ENCODE data around the gene SIL1. TPM values are rescaled to one million over a fixed set of nuclear protein-coding genes. Genes with fewer than 3 reads are reported as not detected.

Gene SIL1
- total and polyA plus RNA-seq, 2 donors (not counting 1 experiment from before 2014, with no cell fraction given): 66.4 to 85.5 TPM

- DNase-seq (ENCODE audit: low read depth in 2 of 2): no peak
- Histone ChIP-seq H2AFZ (ENCODE audit: low read length) (no peak overlapping the region), H4K20me1 (ENCODE audit: control insufficient read depth, extremely low read depth, insufficient read depth, low read length) (no peaks in the 10 kb centered on the region), H3K4me1 (ENCODE audit: control insufficient read depth, extremely low read depth, insufficient read depth, low read length) (no peaks in the 10 kb centered on the region), H3K4me3 (replicated peaks in 1 of 4; ENCODE audit: control extremely low read depth in 1 of 4, insufficient read depth in 1 of 4, low read depth in 3 of 4, low read length in 4 of 4) (no peak overlapping the region), H3K4me2 (ENCODE audit: extremely low read depth, insufficient read depth, low read length) (no peak overlapping the region), H3K27me3 (ENCODE audit: control insufficient read depth, insufficient read depth, low read length) (no peaks in the 10 kb centered on the region), H3K27ac (ENCODE audit: insufficient read depth, low read length) (no peak overlapping the region), H3K9ac (ENCODE audit: insufficient read depth, low read length) (no peak overlapping the region), H3K9me3 (ENCODE audit: control insufficient read depth, insufficient read depth, low read depth, low read length) (no peaks in the 10 kb centered on the region), H3K36me3 (ENCODE audit: control insufficient read depth, insufficient read depth, low read length) (peaks cover 5% of the 10 kb centered on the region), H3K79me2 (ENCODE audit: control insufficient read depth, insufficient read depth, low read length) (no peaks in the 10 kb centered on the region)
- TF ChIP-seq CTCF (conservative IDR thresholded peaks at IDR 0.05 in 1 of 2, IDR thresholded peaks at IDR 0.05 in 1 of 2; ENCODE audit: low read depth in 1 of 2, low read length in 2 of 2) (no peak), EZH2 (IDR thresholded peaks at IDR 0.05; ENCODE audit: low read length, missing control alignments) (no peak)
These were observed 278.0 kb downstream of the SIL1 start for GRCh38 chr5:138920181-138920580.

- Histone ChIP-seq H3K27ac (ENCODE audit: insufficient read depth, low read length) (no peak overlapping the region), H3K79me2 (ENCODE audit: control insufficient read depth, insufficient read depth, low read length) (no peaks in the 10 kb centered on the region), H3K9me3 (ENCODE audit: control insufficient read depth, insufficient read depth, low read depth, low read length) (no peaks in the 10 kb centered on the region), H3K4me1 (ENCODE audit: control insufficient read depth, extremely low read depth, insufficient read depth, low read length) (no peaks in the 10 kb centered on the region), H4K20me1 (ENCODE audit: control insufficient read depth, extremely low read depth, insufficient read depth, low read length) (no peaks in the 10 kb centered on the region), H3K4me2 (ENCODE audit: extremely low read depth, insufficient read depth, low read length) (no peak overlapping the region), H3K36me3 (ENCODE audit: control insufficient read depth, insufficient read depth, low read length) (peaks cover 2% of the 10 kb centered on the region), H2AFZ (ENCODE audit: low read length) (no peak overlapping the region), H3K4me3 (replicated peaks in 1 of 4; ENCODE audit: control extremely low read depth in 1 of 4, insufficient read depth in 1 of 4, low read depth in 3 of 4, low read length in 4 of 4) (no peak overlapping the region), H3K9ac (ENCODE audit: insufficient read depth, low read length) (no peak overlapping the region), H3K27me3 (ENCODE audit: control insufficient read depth, insufficient read depth, low read length) (no peaks in the 10 kb centered on the region)
- TF ChIP-seq EZH2 (IDR thresholded peaks at IDR 0.05; ENCODE audit: low read length, missing control alignments) (no peak), CTCF (conservative IDR thresholded peaks at IDR 0.05 in 1 of 2, IDR thresholded peaks at IDR 0.05 in 1 of 2; ENCODE audit: low read depth in 1 of 2, low read length in 2 of 2) (no peak)
- no peak for DNase-seq (ENCODE audit: low read depth in 2 of 2)
These were observed 279.5 kb downstream of the SIL1 start for GRCh38 chr5:138918686-138919085.

- Histone ChIP-seq H3K79me2 (ENCODE audit: control insufficient read depth, insufficient read depth, low read length) (no peaks in the 10 kb centered on the region), H3K4me1 (ENCODE audit: control insufficient read depth, extremely low read depth, insufficient read depth, low read length) (no peaks in the 10 kb centered on the region), H4K20me1 (ENCODE audit: control insufficient read depth, extremely low read depth, insufficient read depth, low read length) (no peaks in the 10 kb centered on the region), H3K27ac (ENCODE audit: insufficient read depth, low read length) (no peak overlapping the region), H3K9me3 (ENCODE audit: control insufficient read depth, insufficient read depth, low read depth, low read length) (no peaks in the 10 kb centered on the region), H3K36me3 (ENCODE audit: control insufficient read depth, insufficient read depth, low read length) (peaks cover 2% of the 10 kb centered on the region), H3K4me3 (replicated peaks in 1 of 4; ENCODE audit: control extremely low read depth in 1 of 4, insufficient read depth in 1 of 4, low read depth in 3 of 4, low read length in 4 of 4) (no peak overlapping the region), H3K9ac (ENCODE audit: insufficient read depth, low read length) (no peak overlapping the region), H3K4me2 (ENCODE audit: extremely low read depth, insufficient read depth, low read length) (no peak overlapping the region), H3K27me3 (ENCODE audit: control insufficient read depth, insufficient read depth, low read length) (no peaks in the 10 kb centered on the region), H2AFZ (ENCODE audit: low read length) (no peak overlapping the region)
- TF ChIP-seq CTCF (conservative IDR thresholded peaks at IDR 0.05 in 1 of 2, IDR thresholded peaks at IDR 0.05 in 1 of 2; ENCODE audit: low read depth in 1 of 2, low read length in 2 of 2): no peak
- no peak for TF ChIP-seq EZH2 (IDR thresholded peaks at IDR 0.05; ENCODE audit: low read length, missing control alignments)
- DNase-seq (ENCODE audit: low read depth in 2 of 2): no peak
These were observed 283.8 kb downstream of the SIL1 start for GRCh38 chr5:138914338-138914737.

Measured in fibroblast of lung (primary cell).